Left lung (tissue), 10 donors: ENCODE measurements around the gene ZNF74. TPM values are rescaled to one million over a fixed set of nuclear protein-coding genes. Genes with fewer than 3 reads are reported as not detected.

ENCODE experiments used
- ATAC-seq: fragments of 200-7000 bp; cut with Tn5 transposase; one replicate; pipeline ENCODE4 v1.9.1; 2020; ENCODE audit warnings: moderate library complexity
- DNase-seq, 4 donors: peaks; one replicate each; pipeline ENCODE4 v3.0.0-alpha.2; 2013 to 2020
- H3K27ac ChIP-seq, 2 donors: fragments of 200-600 bp; sonication (generic) in 1 of 2; one replicate each; pipeline versions ENCODE4 v1.5.0 to v1.8.0; 2020 to 2021
- H3K27me3 ChIP-seq, 2 donors: fragments of 200-600 bp; sonication (generic) in 1 of 2; one replicate each; pipeline versions ENCODE4 v1.5.0 to v1.8.0; 2020 to 2021
- H3K36me3 ChIP-seq, 2 donors: fragments of 200-600 bp; sonication (generic) in 1 of 2; one replicate each; pipeline versions ENCODE4 v1.5.0 to v1.8.0; 2020 to 2021
- H3K4me1 ChIP-seq, 2 donors: fragments of 200-600 bp; one replicate each; pipeline ENCODE4 v1.8.0; 2021
- H3K4me3 ChIP-seq, 2 donors: fragments of 200-600 bp; sonication (generic) in 1 of 2; one replicate each; pipeline versions ENCODE4 v1.5.0 to v1.8.0; 2020 to 2021; ENCODE audit warnings: mild to moderate bottlenecking in 1 of 2
- H3K9me3 ChIP-seq, 2 donors: fragments of 200-600 bp; sonication (generic) in 1 of 2; one replicate each; pipeline versions ENCODE4 v1.5.0 to v1.8.0; 2020 to 2021
- intact Hi-C, 2 donors: fragments of 100-400 bp; cut with DNase I; formaldehyde crosslinking; loops; one replicate each; pipeline versions ENCODE4 v1.11.2 to v1.14.2; 2022
- polyA plus RNA-seq, 6 donors: library from polyadenylated mRNA; unstranded; fragments of 120-200 nt; gene quantifications; one replicate each; pipeline ENCODE4 v1.2.1, GENCODE V29; 2013; ENCODE audit not compliant: insufficient read length in 6 of 6
- total RNA-seq, 2 donors: library from RNA; stranded (reverse); fragmentation: NEBNext Ultra II Directional; extraction: Animal tissue kit (Norgen Biotek cat#: 25700); gene quantifications; one replicate each; pipeline ENCODE4 v1.2.1, GENCODE V29; 2021
- TF ChIP-seq, protein P1 (sequence below), 2 donors: fragments of 200-600 bp; sonication (generic) in 1 of 2; IDR thresholded peaks; one replicate each; pipeline versions ENCODE4 v1.5.0 to v1.8.0; 2021; ENCODE audit warnings: antibody characterized with exemption in 2 of 2
- donor health status: DM: no; HTN: yes; CAD: no.
- donor health status: DM: no; HTN: no; CAD: no.

Gene ZNF74
- total and polyA plus RNA-seq, 8 donors, result 11.0 to 22.6 (median 19.9) TPM

DNA sequence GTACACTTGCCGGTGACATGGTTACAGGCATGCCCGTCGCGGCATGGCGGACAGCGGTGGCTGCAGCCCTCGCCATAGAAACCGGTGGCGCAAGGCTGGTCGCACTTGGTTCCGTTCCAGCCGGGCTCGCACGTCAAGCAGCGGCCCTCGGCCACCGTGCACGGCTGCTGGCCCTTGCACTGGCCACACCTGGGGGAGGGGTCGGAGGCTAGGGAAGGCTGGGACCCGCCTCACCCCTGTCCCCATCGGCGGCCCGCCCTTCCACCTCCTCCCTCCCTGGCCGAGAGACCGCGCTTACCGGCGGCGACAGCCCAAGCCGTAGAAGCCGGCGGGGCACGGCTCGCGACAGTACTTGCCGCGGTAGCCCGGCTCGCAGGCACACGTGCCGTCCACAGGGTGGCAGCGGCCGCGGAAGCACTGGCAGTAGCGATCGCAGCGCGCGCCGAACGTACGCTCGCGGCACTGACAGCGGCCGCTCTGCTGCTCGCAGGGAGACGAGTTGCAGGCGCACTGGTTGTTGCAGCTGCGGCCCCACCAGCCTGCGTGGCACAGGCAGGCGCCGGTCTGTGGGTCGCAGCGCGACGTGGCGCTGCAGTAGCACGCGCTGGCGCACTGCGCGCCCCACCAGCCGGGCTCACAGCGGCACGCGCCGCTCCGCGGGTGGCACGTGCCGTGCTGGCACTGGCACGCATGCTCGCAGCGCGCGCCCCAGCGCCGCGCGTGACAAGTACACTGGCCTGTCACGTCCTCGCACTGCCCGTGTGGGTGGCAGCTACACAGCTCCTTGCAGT is 37.0 kb downstream of the ZNF74 start:
- peaks cover 16 to 98% of the 10 kb centered on the region in 2 donors for H3K27me3 ChIP-seq
- peak; percentile 79 for ATAC-seq
- no peaks in the 10 kb centered on the region for H3K9me3 ChIP-seq
- DNase-seq, result peak in 2 of 4 donors; percentile 41 to 88
- TF ChIP-seq, protein P1, sequence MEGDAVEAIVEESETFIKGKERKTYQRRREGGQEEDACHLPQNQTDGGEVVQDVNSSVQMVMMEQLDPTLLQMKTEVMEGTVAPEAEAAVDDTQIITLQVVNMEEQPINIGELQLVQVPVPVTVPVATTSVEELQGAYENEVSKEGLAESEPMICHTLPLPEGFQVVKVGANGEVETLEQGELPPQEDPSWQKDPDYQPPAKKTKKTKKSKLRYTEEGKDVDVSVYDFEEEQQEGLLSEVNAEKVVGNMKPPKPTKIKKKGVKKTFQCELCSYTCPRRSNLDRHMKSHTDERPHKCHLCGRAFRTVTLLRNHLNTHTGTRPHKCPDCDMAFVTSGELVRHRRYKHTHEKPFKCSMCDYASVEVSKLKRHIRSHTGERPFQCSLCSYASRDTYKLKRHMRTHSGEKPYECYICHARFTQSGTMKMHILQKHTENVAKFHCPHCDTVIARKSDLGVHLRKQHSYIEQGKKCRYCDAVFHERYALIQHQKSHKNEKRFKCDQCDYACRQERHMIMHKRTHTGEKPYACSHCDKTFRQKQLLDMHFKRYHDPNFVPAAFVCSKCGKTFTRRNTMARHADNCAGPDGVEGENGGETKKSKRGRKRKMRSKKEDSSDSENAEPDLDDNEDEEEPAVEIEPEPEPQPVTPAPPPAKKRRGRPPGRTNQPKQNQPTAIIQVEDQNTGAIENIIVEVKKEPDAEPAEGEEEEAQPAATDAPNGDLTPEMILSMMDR (IDR thresholded peaks at IDR 0.05), result no peak
- H3K4me3 ChIP-seq, result peak overlapping the region in 1 of 2 donors; percentile 24
- H3K4me1 ChIP-seq, result peaks cover 16 to 38% of the 10 kb centered on the region in 2 donors
- intact Hi-C loops, result no loop called here
- H3K27ac ChIP-seq, result no peak overlapping the region
- peaks cover 0 to 4% of the 10 kb centered on the region in 2 donors for H3K36me3 ChIP-seq

DNA sequence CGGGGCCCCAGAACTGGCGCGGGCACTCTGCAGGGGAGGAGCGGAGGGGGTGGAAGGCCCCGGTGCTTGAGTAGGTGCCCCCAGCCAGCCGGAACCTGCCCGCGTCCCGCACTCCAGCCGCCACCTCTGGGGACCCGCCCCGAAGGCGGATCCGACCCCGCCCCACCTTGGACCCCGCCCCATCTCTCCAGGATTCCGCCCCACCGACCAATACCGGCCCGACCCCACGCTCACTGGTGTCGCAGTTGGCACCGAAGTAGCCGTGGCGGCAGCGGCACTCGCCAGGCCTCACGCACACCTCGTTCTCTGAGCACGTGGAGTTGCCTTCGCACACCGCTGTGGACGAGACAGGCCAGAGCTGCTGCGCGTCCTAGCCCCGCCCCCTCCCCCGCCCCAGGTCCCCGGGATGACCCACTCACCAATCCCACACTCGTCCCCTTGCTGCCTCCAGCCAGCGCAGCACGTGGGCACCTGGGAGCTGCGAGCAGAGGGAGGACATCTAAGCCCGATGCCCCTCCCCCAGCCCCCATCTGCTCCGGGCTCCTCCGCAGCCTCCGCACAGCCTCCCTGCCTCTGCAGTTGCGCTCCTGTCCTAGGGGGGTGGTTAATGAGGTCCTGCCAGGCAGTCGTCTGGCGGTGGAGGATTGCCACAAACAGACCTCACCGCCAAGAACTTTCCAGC is 37.7 kb downstream of the ZNF74 start:
- Histone ChIP-seq H3K27me3 (peaks cover 16 to 98% of the 10 kb centered on the region in 2 donors), H3K27ac (no peak overlapping the region), H3K4me3 (peak overlapping the region in 1 of 2 donors; percentile 24), H3K9me3 (no peaks in the 10 kb centered on the region), H3K4me1 (peaks cover 16 to 44% of the 10 kb centered on the region in 2 donors), H3K36me3 (peaks cover 0 to 4% of the 10 kb centered on the region in 2 donors)
- TF ChIP-seq, protein P1 (IDR thresholded peaks at IDR 0.05), result no peak
- ATAC-seq, result no peak
- peak in 1 of 4 donors; percentile 32 for DNase-seq
- intact Hi-C loops, result no loop called here

DNA sequence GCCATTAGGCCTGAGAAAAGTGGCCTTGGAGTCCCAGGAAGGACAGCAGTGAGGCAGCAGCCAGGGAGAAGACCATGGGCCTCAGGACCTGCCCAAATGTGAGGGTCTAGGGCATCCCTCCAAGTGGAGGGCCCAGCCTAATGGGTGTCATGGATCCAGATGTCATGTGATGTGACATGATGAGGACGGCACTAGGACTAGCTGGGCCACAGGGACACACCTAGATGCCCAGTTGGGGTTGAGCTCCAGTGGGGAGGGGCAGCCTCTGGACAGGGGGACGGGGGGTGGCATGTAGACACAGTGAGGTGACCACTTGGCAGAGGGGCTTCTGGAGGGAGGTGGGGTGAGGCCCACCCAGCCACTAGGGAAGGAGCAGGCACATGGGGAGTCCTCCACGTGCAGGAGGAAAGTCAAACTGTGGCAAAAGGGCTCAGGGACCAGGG is 38.3 kb downstream of the ZNF74 start:
- intact Hi-C loops, result no loop called here

DNA sequence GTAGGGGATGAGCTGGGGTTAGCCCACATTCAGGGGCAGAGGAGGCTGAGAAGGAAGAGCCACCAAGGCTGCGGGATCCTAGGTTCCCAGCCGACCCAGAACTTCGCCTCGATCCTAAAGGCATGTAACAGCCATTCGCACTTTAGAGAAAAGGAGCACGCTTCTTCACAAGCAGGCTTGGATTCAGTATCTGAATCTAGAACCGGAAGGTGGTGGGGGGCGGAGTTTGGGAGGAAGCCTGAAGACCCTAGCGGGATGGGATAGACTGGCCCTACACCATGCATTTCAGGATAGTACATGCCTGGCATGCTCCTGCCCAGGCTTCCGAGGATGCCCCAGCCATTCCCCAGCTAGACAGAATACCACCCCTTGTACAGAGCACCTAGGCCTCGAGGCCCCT is 39.2 kb downstream of the ZNF74 start:
- peaks cover 23 to 100% of the 10 kb centered on the region in 2 donors for H3K27me3 ChIP-seq
- peaks cover 19 to 58% of the 10 kb centered on the region in 2 donors for H3K4me1 ChIP-seq
- intact Hi-C loops, result no loop called here
- no peaks in the 10 kb centered on the region for H3K9me3 ChIP-seq
- H3K36me3 ChIP-seq, result peaks cover 0 to 4% of the 10 kb centered on the region in 2 donors
- TF ChIP-seq, protein P1 (IDR thresholded peaks at IDR 0.05), result no peak
- ATAC-seq (no peak), DNase-seq (peak in 1 of 4 donors; percentile 11)
- no peak overlapping the region for H3K4me3 ChIP-seq
- H3K27ac ChIP-seq, result no peak overlapping the region

More for the DNA sequence above, 38.3 kb downstream of the ZNF74 start:
- Histone ChIP-seq H3K4me1 (peaks cover 19 to 50% of the 10 kb centered on the region in 2 donors), H3K27me3 (peaks cover 19 to 99% of the 10 kb centered on the region in 2 donors), H3K9me3 (no peaks in the 10 kb centered on the region), H3K4me3 (no peak overlapping the region), H3K27ac (no peak overlapping the region), H3K36me3 (peaks cover 0 to 4% of the 10 kb centered on the region in 2 donors)
- DNase-seq, result peak in 1 of 4 donors; percentile 28
- ATAC-seq, result no peak
- TF ChIP-seq, protein P1 (IDR thresholded peaks at IDR 0.05), result no peak
